Body of pancreas (tissue), 4 donors: ENCODE results near the gene MEIS2. TPM values are rescaled to one million over a fixed set of nuclear protein-coding genes. Genes with fewer than 3 reads are reported as not detected.

ENCODE experiments used
- ATAC-seq: fragments of 150-250 bp; one replicate; pipeline ENCODE4 v1.9.1; 2016
- DNase-seq, 4 donors: peaks; one replicate each; pipeline ENCODE4 v3.0.0-alpha.2; 2019
- H3K27ac ChIP-seq, 4 donors: fragments of 200-600 bp; sonication (generic); 1 replicate in 3 of 4; 2 replicates in 1 of 4; pipeline versions ENCODE4 v1.5.1 to v1.6.1; 2016 to 2019; ENCODE audit warnings: mild to moderate bottlenecking in 1 of 4, mixed read lengths in 1 of 4, moderate library complexity in 1 of 4
- H3K27me3 ChIP-seq, 2 donors: fragments of 200-600 bp; sonication (generic); one replicate each; pipeline ENCODE4 v1.6.0; 2016; ENCODE audit warnings: mild to moderate bottlenecking in 1 of 2
- H3K36me3 ChIP-seq, 2 donors: fragments of 200-600 bp; sonication (generic); replicated peaks in 1 of 2; 2 replicates each; pipeline ENCODE4 v1.5.1; 2016; ENCODE audit warnings: low read depth in 2 of 2; ENCODE audit not compliant: insufficient read depth in 1 of 2
- H3K4me1 ChIP-seq: fragments of 200-600 bp; sonication (generic); one replicate; pipeline ENCODE4 v1.6.0; 2016
- H3K4me3 ChIP-seq, 2 donors: fragments of 200-600 bp; sonication (generic); 1 replicate in 1 of 2; 2 replicates in 1 of 2; pipeline ENCODE4 v1.5.1; 2016 to 2019
- H3K9me3 ChIP-seq, 3 donors: fragments of 200-600 bp; sonication (generic); 1 replicate in 2 of 3; 2 replicates in 1 of 3; pipeline ENCODE4 v1.5.1; 2016
- POLR2A ChIP-seq, 3 donors: fragments of 450-650 bp; IDR thresholded peaks; one replicate each; pipeline ENCODE4 v1.6.1; 2016; ENCODE audit warnings: antibody characterized with exemption in 3 of 3, mild to moderate bottlenecking in 2 of 3
- WGBS, 2 donors: methylation state at CpG; one replicate each; pipeline ENCODE4 v1.1.5; 2017; 5-methylcytosine and 5-hydroxymethylcytosine counted together
- intact Hi-C: fragments of 100-400 bp; cut with DNase I; formaldehyde crosslinking; loops from one replicate; pipeline ENCODE4 v1.15.1; 2023
- total RNA-seq, 2 donors: library from RNA; depleted of rRNA; stranded (reverse); fragments of >200 nt; gene quantifications; one replicate each; pipeline ENCODE4 v1.1.0, GENCODE V29; 2016
- TF ChIP-seq, protein P1 (sequence below), 7 experiments: fragments of 450-650 bp in 4 of 7; fragments of 200-600 bp in 3 of 7; sonication (generic) in 3 of 7; IDR thresholded peaks; one replicate each; pipeline ENCODE4 v1.5.1; 2016 to 2019; ENCODE audit warnings: antibody characterized with exemption in 7 of 7

Gene MEIS2
- total RNA-seq, 2 donors from 2014 or later: 11.9 to 86.0 TPM

DNA sequence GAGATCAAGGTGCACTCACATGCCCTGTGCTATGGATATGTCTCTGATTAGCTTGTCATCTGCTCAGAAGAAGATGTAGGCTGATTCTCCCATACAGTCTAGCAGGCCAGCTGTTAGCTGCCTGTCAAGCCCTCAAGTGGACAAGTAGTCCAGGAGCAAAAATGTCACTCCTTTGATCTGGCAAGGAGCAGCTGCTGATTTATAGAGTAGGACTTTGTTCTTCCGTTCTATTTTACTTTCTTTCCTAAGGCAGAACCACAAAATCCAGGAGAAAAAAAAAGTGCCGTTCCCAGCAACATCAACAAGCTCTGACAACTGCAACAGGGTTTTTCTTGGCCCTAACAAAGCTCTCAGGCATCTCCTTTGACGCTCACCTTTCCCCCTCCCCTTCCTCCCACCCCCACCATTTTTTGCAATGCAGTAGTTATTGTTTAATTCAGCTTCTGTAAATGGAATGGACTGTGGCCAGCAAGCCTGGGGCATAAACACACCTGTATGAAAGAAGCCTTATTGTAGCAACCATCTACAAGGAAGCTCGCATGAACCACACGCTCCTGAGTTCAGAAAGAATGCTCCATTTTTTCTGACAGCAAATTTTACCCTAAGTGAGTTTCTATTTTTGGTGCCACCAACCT is 196.3 kb downstream of the MEIS2 start:
- no peaks in the 10 kb centered on the region for H3K36me3 ChIP-seq
- H3K27ac ChIP-seq: peak overlapping the region in 3 of 4 donors; percentile 58 to 71 (median 59)
- intact Hi-C loops: no loop called here
- no peaks in the 10 kb centered on the region for H3K27me3 ChIP-seq
- WGBS, 2 donors: 61 to 66% methylated on average over 5 of the region's 5 CpGs
- no peaks in the 10 kb centered on the region for H3K9me3 ChIP-seq
- no peak overlapping the region for H3K4me3 ChIP-seq
- DNase-seq: peak in 3 of 4 donors; percentile 43 to 49 (median 44)
- peaks cover 4% of the 10 kb centered on the region for H3K4me1 ChIP-seq
- peak; percentile 81 for ATAC-seq
- no peak for TF ChIP-seq POLR2A (IDR thresholded peaks at IDR 0.05)
- TF ChIP-seq, protein P1, sequence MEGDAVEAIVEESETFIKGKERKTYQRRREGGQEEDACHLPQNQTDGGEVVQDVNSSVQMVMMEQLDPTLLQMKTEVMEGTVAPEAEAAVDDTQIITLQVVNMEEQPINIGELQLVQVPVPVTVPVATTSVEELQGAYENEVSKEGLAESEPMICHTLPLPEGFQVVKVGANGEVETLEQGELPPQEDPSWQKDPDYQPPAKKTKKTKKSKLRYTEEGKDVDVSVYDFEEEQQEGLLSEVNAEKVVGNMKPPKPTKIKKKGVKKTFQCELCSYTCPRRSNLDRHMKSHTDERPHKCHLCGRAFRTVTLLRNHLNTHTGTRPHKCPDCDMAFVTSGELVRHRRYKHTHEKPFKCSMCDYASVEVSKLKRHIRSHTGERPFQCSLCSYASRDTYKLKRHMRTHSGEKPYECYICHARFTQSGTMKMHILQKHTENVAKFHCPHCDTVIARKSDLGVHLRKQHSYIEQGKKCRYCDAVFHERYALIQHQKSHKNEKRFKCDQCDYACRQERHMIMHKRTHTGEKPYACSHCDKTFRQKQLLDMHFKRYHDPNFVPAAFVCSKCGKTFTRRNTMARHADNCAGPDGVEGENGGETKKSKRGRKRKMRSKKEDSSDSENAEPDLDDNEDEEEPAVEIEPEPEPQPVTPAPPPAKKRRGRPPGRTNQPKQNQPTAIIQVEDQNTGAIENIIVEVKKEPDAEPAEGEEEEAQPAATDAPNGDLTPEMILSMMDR (IDR thresholded peaks at IDR 0.05): no peak

DNA sequence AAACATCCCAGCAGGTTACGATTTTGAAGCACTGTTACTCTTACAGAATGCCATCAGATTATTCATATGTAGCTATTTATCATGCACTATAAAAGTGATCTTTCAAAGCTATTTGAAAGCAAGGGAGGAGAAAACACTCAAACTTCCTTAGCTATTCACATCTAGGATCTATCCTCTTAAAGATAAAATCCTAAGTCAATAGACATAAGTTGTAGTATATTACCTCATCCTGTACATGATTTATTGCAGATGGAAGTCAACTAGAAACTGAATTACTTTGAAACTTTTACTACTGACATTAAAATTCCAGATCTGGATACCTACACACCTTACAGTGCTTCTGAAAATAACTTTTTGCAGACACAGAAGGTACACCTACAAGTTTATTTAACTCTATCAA is 197.2 kb downstream of the MEIS2 start:
- no peaks in the 10 kb centered on the region for H3K9me3 ChIP-seq
- H3K27me3 ChIP-seq: no peaks in the 10 kb centered on the region
- no peak overlapping the region for H3K4me3 ChIP-seq
- no peak for TF ChIP-seq POLR2A (IDR thresholded peaks at IDR 0.05)
- TF ChIP-seq, protein P1 (IDR thresholded peaks at IDR 0.05): no peak
- H3K4me1 ChIP-seq: peaks cover 4% of the 10 kb centered on the region
- ATAC-seq (no peak), DNase-seq (no peak)
- no peaks in the 10 kb centered on the region for H3K36me3 ChIP-seq
- intact Hi-C loops: no loop called here
- H3K27ac ChIP-seq: peak overlapping the region in 3 of 4 donors; percentile 58 to 71 (median 59)
- WGBS, 2 donors: 40 to 43% methylated on average over 1 of the region's 1 CpG

DNA sequence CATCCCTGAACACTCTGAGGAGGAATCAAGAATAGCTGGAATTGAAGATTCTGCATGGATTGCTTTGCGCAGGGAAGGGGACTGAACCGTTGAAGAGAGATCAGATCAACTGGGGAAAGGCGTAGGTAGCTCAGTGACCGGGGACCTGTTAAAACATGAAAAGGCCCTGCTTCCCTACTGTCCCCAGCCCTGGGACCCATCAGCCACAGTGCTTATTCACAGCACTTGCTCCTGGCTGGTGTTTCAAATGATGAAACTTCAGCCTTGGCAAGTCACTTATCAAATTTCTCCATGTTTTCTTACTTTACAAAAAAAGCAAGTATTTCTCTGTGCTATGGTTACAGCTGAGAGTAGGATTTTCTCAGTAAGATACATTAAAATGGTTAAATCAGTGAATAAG is 199.3 kb downstream of the MEIS2 start:
- H3K27ac ChIP-seq: no peak overlapping the region
- no peaks in the 10 kb centered on the region for H3K36me3 ChIP-seq
- H3K27me3 ChIP-seq: no peaks in the 10 kb centered on the region
- DNase-seq (no peak), ATAC-seq (no peak)
- H3K4me1 ChIP-seq: peaks cover 14% of the 10 kb centered on the region
- TF ChIP-seq, protein P1 (IDR thresholded peaks at IDR 0.05): no peak
- no peak for TF ChIP-seq POLR2A (IDR thresholded peaks at IDR 0.05)
- no peaks in the 10 kb centered on the region for H3K9me3 ChIP-seq
- H3K4me3 ChIP-seq: no peak overlapping the region
- intact Hi-C loops: no loop called here
- WGBS, 2 donors: 92 to 98% methylated on average over 4 of the region's 4 CpGs

DNA sequence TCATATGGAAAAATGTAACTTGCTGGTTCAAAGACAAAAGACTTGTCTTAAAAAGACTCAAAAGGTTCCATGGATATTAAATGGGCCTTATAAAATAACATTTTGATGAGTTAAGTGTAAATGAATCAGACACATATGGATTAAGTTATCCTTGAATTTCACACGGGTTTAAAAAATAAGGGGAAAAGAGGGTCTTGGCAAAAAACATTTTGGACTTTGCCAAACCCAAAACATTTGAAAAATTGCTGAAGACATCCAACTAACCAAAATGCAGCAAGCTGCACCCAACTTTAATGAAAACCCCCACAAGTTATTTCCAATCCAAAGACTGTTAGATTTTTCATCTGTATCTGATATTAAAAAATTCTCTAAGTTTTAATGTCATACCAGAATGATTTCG is 200.7 kb downstream of the MEIS2 start:
- no peaks in the 10 kb centered on the region for H3K9me3 ChIP-seq
- intact Hi-C loops: no loop called here
- no peak overlapping the region for H3K4me3 ChIP-seq
- H3K4me1 ChIP-seq: peaks cover 14% of the 10 kb centered on the region
- ATAC-seq: no peak
- TF ChIP-seq, protein P1 (IDR thresholded peaks at IDR 0.05): no peak
- no peak for TF ChIP-seq POLR2A (IDR thresholded peaks at IDR 0.05)
- H3K27me3 ChIP-seq: no peaks in the 10 kb centered on the region
- H3K36me3 ChIP-seq: no peaks in the 10 kb centered on the region
- H3K27ac ChIP-seq: no peak overlapping the region
- DNase-seq: no peak
- 69 to 78% methylated on average over 2 of the region's 2 CpGs for WGBS, 2 donors

DNA sequence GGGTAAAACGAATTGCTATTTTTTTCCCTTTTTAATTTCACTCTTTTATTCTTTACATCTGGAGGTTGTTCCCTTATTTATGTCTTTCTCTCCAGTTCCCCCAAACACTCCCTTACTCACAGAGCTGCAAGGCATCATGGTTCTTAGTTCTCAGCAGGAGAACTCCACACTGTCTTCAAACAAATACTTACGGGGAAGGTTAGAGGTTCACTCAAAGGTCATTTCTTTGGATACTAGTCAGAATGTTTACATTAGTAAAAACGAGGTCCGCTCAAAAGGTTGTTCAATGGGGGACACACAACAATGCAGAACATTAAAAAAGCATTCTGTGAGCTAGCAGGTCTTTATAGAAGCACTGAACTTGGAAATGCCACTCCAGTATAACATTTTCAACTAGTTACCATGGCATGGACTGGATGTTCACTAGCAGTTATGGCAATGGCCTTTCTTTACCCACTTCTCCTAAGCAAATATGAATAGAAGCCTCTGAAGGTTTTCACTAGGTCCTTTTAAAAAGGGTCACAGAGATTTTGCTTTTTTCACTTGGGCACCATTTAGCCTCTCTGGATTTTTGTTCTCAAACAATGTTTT is 201.7 kb downstream of the MEIS2 start:
- intact Hi-C loops: no loop called here
- Histone ChIP-seq H3K4me3 (no peak overlapping the region), H3K4me1 (peaks cover 10% of the 10 kb centered on the region), H3K9me3 (no peaks in the 10 kb centered on the region), H3K27ac (no peak overlapping the region), H3K36me3 (no peaks in the 10 kb centered on the region), H3K27me3 (no peaks in the 10 kb centered on the region)
- ATAC-seq (no peak), DNase-seq (no peak)
- 53 to 62% methylated on average over 4 of the region's 4 CpGs for WGBS, 2 donors
- TF ChIP-seq POLR2A (IDR thresholded peaks at IDR 0.05): no peak
- TF ChIP-seq, protein P1 (IDR thresholded peaks at IDR 0.05): no peak
